GM21360 (cell line): ENCODE data around the gene PDE4D.
"Not testable (repeated sequence)": the region's sequence is repeated elsewhere in the genome, so short reads cannot be mapped to it uniquely, and the experiment has no call there.

Experiments
- ATAC-seq: cut with Tn5 transposase; IDR thresholded peaks from one replicate; pipeline ENCODE4 v1.9.1; 2021; ENCODE audit warnings: mild to moderate bottlenecking, moderate library complexity; ENCODE audit not compliant: unreplicated experiment

PDE4D gene

DNA sequence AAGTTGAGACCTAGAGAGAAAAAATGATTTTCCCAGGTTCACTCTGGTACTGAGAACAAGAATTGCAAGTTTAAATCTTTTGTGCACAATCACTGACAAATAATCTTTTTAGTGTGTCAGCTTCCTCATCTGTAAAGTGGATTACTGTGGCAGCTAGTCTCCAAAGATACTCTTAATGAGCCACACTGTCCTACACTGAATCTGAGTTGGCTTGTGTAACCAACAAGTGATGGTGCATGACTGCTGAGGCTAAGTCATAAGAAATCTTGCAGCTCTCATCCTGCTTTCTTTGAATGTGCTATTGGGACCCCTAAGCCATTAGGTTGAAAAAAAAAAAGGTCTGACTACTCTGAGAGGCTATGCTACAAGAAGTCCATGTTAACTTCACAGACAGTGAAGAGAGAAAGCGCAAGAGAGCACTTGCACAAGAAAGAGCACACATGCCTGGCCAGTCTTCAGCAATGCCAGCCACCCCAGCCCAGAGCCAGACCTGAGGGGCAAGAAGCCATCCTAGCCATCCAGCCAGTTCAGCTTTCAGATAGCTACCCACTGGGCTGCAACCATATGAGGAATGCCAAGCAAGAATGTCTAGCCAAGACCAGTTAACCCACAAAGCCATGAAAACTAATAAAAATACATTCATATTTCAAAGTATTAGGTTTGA, 891.2 kb downstream of the PDE4D start:
- ATAC-seq: no peak

- no peak for ATAC-seq
These were observed 891.8 kb downstream of the PDE4D start for GRCh38 chr5:59001716-59002115.

DNA sequence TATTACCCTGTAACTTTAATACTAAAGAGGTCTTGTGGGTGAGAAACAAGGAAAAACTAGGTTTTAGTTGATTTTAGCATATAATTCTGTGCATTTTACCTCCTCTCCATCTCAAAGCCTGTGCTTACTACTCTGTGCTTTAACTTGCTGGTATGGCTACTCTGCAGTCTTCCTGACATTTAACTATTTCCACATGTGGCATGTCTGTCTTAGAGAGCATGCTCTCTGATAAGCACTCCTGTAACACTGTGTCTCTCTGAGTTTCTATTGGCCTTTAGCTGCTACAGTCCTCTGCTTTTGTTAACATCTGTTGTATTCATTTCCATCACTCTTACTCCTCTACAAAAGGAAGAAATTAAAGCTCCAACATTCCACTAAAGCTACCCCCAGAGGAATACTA, 892.4 kb downstream of the PDE4D start:
- no peak for ATAC-seq

- no peak for ATAC-seq
These were observed 893.3 kb downstream of the PDE4D start for GRCh38 chr5:59000211-59000610.

- ATAC-seq: no peak
These were observed 893.7 kb downstream of the PDE4D start for GRCh38 chr5:58999804-59000203.

DNA sequence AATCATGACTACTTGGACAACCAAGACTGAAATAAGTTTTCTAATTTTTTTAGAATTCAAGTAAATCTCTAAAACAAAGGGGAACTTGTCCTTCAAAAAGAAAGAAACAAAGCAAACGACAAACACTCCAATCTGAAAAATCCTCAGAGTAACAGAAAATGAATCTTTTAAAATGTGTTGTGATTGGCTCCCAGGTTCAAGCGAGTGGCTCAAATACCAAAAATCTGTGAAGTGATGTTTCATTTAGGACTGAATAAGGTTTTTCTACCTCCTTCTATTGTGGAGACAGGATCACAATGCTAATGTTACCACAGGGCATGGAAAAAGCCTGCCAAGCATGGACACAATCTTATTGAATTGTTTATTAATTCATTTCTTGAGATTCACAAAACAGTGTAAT, 895.0 kb downstream of the PDE4D start:
- no peak for ATAC-seq

GRCh38 chr5:58995779-58996178, 897.7 kb downstream of the PDE4D start:
- not testable (repeated sequence) for ATAC-seq

DNA sequence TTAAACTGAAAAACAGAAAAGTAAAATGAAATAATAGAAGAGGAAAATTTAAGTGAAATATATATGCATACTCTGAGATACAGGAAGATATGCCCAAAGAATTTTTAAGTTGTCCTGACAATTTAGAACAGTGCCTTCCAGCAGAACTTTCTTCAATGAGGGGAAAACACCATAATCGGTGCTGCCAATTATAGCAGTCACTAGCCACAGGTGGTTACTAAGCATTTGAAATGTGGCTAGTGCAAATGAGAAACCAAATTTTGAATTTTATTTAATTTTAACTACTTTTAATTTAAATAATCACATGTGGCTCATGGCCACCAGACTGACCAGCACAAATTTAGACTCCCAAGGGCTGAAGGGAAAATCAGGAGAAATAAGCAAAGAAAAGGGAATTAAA, 900.1 kb downstream of the PDE4D start:
- ATAC-seq: no peak

DNA sequence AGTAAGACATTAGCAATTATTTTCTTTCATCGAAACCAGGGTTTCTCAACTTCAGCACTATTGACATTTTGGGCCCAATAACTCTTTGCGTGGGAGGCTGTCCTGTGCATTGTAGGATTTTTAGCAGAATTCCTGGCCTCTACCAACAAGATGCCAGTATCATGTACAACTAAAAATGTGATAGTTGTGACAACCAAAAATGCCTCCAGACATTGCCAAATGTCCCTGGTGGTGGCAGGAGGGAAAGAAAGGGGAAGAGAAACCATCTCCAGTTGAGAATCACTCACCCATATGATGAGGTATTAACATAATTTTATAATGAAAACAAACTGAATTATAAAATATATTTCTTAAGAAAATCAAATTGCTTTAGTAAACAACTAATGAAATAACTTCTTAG, 904.6 kb downstream of the PDE4D start:
- ATAC-seq: no peak

DNA sequence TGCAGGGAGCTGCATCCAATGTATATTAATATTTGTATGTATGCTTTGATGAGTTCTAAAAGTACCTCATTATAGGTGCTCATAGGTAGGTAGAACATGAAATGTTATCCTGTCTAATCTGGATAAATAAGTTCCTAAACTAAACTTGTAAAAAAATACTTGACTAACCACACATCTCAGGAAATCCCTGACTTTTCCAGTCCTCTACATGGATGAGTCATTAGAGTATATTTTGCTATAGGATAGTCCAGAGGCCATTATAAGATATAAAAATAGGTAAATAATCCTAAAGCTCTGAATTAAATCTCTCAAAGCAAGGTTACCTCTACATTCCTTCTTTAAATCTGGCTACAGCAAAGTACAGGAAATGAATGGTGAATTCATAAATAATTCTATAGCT, 906.3 kb downstream of the PDE4D start:
- ATAC-seq: no peak

GRCh38 chr5:58986281-58986680, 907.2 kb downstream of the PDE4D start:
- ATAC-seq: no peak

- no peak for ATAC-seq
These were observed 907.8 kb downstream of the PDE4D start for GRCh38 chr5:58985759-58986158.

DNA sequence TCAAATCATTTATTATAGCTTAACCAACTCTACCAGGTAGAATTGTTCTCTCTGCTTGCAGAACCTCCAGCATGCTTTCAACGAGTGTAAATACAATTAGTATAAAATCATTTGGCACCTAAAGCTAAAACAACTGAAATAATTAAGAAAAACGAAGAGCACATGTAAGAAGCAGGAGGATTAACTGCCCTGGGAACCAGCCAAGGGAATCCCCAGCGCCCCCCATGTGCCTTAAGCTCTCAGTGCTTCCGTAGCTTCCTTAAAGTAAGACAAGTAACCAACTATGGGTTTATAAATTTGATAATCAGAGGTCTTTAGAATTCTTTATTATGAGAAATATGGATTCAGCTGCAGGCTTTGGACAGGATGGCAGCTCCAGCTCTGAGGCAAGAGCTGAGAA, 908.2 kb downstream of the PDE4D start:
- ATAC-seq: no peak

GRCh38 chr5:58983526-58984452, 909.7 kb downstream of the PDE4D start:
- no peak for ATAC-seq

DNA sequence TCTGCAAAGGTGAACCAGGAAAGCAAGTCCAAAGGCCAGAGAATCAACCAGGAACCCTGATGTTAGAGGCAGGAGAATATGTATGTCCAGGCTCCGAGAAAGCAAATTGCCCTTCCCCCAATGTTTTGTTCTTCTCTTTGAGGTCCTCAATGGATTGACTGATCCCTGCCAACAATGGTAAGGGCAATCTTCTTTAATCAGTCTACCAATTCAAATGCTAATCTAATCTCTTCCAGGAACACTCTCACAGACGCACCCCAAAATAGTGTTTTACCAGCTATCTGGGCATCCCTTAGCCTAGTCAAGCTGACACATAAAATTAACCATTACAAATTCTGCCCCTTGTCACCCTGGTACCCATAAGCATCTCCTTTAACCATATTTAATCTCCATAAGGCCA, 912.6 kb downstream of the PDE4D start:
- ATAC-seq: no peak

DNA sequence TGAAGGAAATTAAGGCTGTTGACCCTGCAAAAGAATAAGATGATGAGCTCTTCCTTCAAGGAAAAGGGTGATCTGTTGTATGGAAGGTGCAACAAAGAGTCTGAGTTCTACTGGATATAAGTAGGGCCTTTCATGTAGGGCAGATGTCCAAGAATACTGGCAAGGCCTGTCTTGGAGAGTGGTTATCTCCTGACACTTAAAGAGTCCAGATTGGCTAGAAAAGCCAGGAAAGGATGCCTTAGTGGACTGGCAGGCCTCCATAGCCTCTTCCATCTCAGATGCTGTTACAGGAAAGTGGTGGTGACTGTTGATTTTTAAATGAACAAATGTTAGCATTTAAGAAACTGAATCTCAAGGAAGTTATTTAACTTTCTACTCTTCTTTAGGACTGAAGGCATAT, 914.4 kb downstream of the PDE4D start:
- no peak for ATAC-seq

- no peak for ATAC-seq
These were observed 918.9 kb downstream of the PDE4D start for GRCh38 chr5:58974601-58975000.

- no peak for ATAC-seq
These were observed 919.4 kb downstream of the PDE4D start for GRCh38 chr5:58974083-58974482.

DNA sequence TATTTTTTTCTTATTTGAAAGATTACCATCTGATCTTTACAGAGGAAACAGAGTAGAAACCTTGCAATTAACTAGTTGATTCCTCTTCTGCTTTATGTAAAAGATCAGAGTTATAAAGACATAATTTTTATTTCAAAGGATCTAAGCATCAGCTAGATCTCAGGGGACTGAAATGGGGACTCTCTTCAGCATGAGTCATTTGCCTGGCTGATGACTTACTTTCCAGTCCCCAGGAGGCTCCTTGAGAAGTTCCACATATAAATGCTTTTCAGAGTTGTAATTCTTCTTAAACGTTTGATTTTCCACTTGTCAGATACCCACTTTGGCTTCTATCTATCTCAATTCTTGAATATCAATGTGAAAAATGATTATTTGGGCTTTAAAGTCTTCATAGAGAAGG, 921.2 kb downstream of the PDE4D start:
- ATAC-seq: no peak

DNA sequence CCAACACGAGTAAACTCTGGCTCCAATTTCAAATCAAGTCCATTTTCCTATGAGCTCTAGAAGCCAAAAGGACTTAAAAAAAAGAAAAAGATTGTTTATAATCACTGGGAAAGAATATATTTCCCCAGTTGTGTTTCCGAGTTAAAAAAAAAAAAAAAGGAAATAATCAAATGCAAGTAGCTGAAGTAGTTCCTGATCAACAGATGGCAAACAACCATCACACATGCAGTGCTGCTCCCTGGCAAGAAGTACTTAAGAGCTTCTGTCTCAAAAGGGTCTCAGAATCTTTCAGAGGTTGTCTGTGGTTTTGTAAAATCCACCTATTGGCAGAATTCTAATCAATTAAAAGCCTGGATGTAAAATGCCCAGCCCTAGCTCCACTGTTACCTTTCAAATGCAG, 922.8 kb downstream of the PDE4D start:
- no peak for ATAC-seq

DNA sequence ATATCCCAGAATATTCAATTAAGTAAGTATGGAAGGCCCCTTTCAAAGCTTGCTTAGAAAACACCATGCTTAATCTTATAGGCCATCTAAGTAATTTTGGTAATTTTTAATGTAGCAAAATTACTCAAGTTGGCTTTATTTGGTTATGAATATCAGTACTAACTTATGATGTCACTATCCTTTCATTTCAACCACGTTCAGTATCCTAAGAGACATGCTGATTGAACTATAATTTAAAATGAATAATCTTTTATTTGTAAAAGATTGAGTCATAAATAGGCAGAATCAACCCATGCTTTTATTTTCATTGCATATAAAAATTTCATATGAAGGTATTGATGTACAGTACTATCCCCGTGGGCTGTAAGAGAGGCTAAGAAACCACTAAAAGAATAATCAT, 923.7 kb downstream of the PDE4D start:
- ATAC-seq: no peak

DNA sequence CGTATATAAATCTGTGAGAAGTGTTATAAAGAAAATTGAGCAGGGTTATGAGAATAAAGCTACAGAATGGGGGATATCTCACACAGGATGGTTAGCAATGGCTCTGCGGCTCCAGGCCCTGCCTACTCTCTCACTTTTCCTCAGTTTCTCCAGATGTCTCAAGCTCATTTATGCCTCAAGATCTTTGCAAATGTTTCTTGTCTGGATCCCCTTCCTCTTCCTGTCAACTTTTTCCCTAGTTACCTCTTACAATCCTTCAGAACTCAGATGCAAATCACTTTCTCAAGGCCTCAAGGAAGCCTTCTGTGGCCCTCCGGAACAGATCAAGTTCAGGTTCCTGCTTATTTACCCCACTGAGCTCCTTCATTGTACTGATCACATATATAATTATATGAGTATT, 924.3 kb downstream of the PDE4D start:
- no peak for ATAC-seq
